ENCODE data around the gene UNCX. TPM values are rescaled to one million over a fixed set of nuclear protein-coding genes. Genes with fewer than 3 reads are reported as not detected.
A peak's percentile ranks its signal among the peaks of the same experiment; 100 is the strongest.
"Not testable (repeated sequence)": the region's sequence is repeated elsewhere in the genome, so short reads cannot be mapped to it uniquely, and the experiment has no call there.

Gene UNCX
- total RNA-seq, 1 donor from 2014 or later, result not detected

- Histone ChIP-seq H3K27ac (no peak overlapping the region), H3K4me3 (no peak overlapping the region), H3K4me1 (no peaks in the 10 kb centered on the region), H3K36me3 (no peaks in the 10 kb centered on the region), H3K9me3 (no peaks in the 10 kb centered on the region), H3K27me3 (ENCODE audit: low read depth) (peaks cover 54% of the 10 kb centered on the region)
- DNase-seq (no peak), ATAC-seq (no peak)
- intact Hi-C loops (cut with DNase I), result no loop called here
- TF ChIP-seq CTCF (IDR thresholded peaks at IDR 0.05), result no peak
Observed at GRCh38 chr7:1204460-1205140, 28.1 kb upstream of the UNCX start.

- intact Hi-C loops (cut with DNase I); H3K9me3 ChIP-seq; H3K36me3 ChIP-seq; H3K4me3 ChIP-seq; ATAC-seq; H3K4me1 ChIP-seq; H3K27ac ChIP-seq; DNase-seq: not testable (repeated sequence)
- peaks cover 57% of the 10 kb centered on the region for H3K27me3 ChIP-seq (ENCODE audit: low read depth)
Observed at GRCh38 chr7:1205742-1206141, 26.9 kb upstream of the UNCX start.

- TF ChIP-seq CTCF (IDR thresholded peaks at IDR 0.05), result no peak
- DNase-seq (no peak), ATAC-seq (no peak)
- Histone ChIP-seq H3K27me3 (ENCODE audit: low read depth) (peaks cover 59% of the 10 kb centered on the region), H3K4me1 (peaks cover 7% of the 10 kb centered on the region), H3K36me3 (no peaks in the 10 kb centered on the region), H3K27ac (no peak overlapping the region), H3K9me3 (no peaks in the 10 kb centered on the region), H3K4me3 (no peak overlapping the region)
- intact Hi-C loops (cut with DNase I), result no loop called here
Observed at GRCh38 chr7:1209097-1209496, 23.6 kb upstream of the UNCX start.

GRCh38 chr7:1210321-1210978, 22.2 kb upstream of the UNCX start:
- Histone ChIP-seq H3K4me1 (peaks cover 7% of the 10 kb centered on the region), H3K9me3 (no peaks in the 10 kb centered on the region), H3K36me3 (no peaks in the 10 kb centered on the region), H3K27ac (no peak overlapping the region), H3K4me3 (no peak overlapping the region), H3K27me3 (ENCODE audit: low read depth) (peaks cover 69% of the 10 kb centered on the region)
- no peak for TF ChIP-seq CTCF (IDR thresholded peaks at IDR 0.05)
- intact Hi-C loops (cut with DNase I), result no loop called here
- DNase-seq (no peak), ATAC-seq (no peak)

- peak in 1 of 2 donors; percentile 51 for ATAC-seq
- Histone ChIP-seq H3K4me1 (peaks cover 7% of the 10 kb centered on the region), H3K27ac (no peak overlapping the region), H3K36me3 (no peaks in the 10 kb centered on the region), H3K9me3 (no peaks in the 10 kb centered on the region), H3K4me3 (no peak overlapping the region), H3K27me3 (ENCODE audit: low read depth) (peaks cover 74% of the 10 kb centered on the region)
- intact Hi-C loops (cut with DNase I), result no loop called here
- no peak for TF ChIP-seq CTCF (IDR thresholded peaks at IDR 0.05)
- DNase-seq, result no peak
Observed at GRCh38 chr7:1210979-1211608, 21.6 kb upstream of the UNCX start.

- H3K4me3 ChIP-seq, result no peak overlapping the region
- intact Hi-C loops (cut with DNase I), result no loop called here
- H3K27me3 ChIP-seq (ENCODE audit: low read depth), result peaks cover 76% of the 10 kb centered on the region
- no peak for TF ChIP-seq CTCF (IDR thresholded peaks at IDR 0.05)
- peaks cover 7% of the 10 kb centered on the region for H3K4me1 ChIP-seq
- H3K9me3 ChIP-seq, result no peaks in the 10 kb centered on the region
- DNase-seq (no peak), ATAC-seq (no peak)
- H3K27ac ChIP-seq, result no peak overlapping the region
- no peaks in the 10 kb centered on the region for H3K36me3 ChIP-seq
Observed at GRCh38 chr7:1211611-1212010, 21.1 kb upstream of the UNCX start.

GRCh38 chr7:1212025-1212424, 20.6 kb upstream of the UNCX start:
- DNase-seq; intact Hi-C loops (cut with DNase I); H3K36me3 ChIP-seq; H3K4me1 ChIP-seq; H3K4me3 ChIP-seq; H3K9me3 ChIP-seq; ATAC-seq; H3K27ac ChIP-seq: not testable (repeated sequence)
- peaks cover 76% of the 10 kb centered on the region for H3K27me3 ChIP-seq (ENCODE audit: low read depth)
